ENCODE data around the gene MBNL2. TPM values are rescaled to one million over a fixed set of nuclear protein-coding genes. Genes with fewer than 3 reads are reported as not detected.

MBNL2 gene
- total and polyA plus RNA-seq, 2 of the 13 experiments (the other 11 are each of a cell fraction or from before 2014, with no cell fraction given) = 30.8 to 59.0 TPM

GRCh38 chr13:97432232-97432916 lies 210.2 kb downstream of the MBNL2 start (continued):
- TF ChIP-seq TAF1 (CRISPR knock-in tag; IDR thresholded peaks at IDR 0.05) (peak; percentile 70; the same call in 1 of the 2 replicates), ZNF230 (CRISPR knock-in tag; IDR thresholded peaks at IDR 0.05) (0 out of 2 replicates have a peak, but pooled peaks have one; percentile 43), JARID2 (CRISPR knock-in tag; IDR thresholded peaks at IDR 0.05; ENCODE audit: insufficient replicate concordance) (no peak)

- H3K27ac ChIP-seq (ENCODE audit: extremely low read length, insufficient read depth, low read length) = peak overlapping the region; percentile 96
- ChIA-PET CTCF (ENCODE audit: low intra/inter-chr PET ratio, low total read pairs) (no interaction called here), POLR2A (interaction anchor here (0.5 to 1.8 kb wide), 12 partner anchors 10 to 1380 kb away, joined by 3 to 6 read pairs (median 4); partner anchors contain the start of genes MBNL2 and UGGT2)
- no peaks in the 10 kb centered on the region for H3K9me3 ChIP-seq (ENCODE audit: low read length)
- BruUV-seq (replicated peaks) = TSS peak; percentile 70
- peaks cover 32% of the 10 kb centered on the region for H3K79me2 ChIP-seq (ENCODE audit: insufficient read depth, low read length)
- H3K27me3 ChIP-seq (ENCODE audit: control insufficient read depth in 1 of 2, insufficient read depth in 2 of 2, low read length in 2 of 2) = no peaks in the 10 kb centered on the region
- in situ Hi-C loops (cut with HindIII; ENCODE audit: extremely low pct_ligation_motif_present, low pct_unique_long_range_greater_than_20kb) (loop anchor here (5.0 kb wide), 1 partner anchor 144 kb away; no protein-coding TSS in a partner anchor), intact Hi-C loops (cut with micrococcal nuclease; ENCODE audit: unreplicated experiment) (loop anchor here (10.0 kb wide), 1 partner anchor 208 kb away; the partner anchor contains the start of gene MBNL2)
- H3K36me3 ChIP-seq (replicated peaks in 1 of 2; ENCODE audit: control insufficient read depth in 1 of 2, insufficient read depth in 2 of 2, low read length in 2 of 2) = no peaks in the 10 kb centered on the region
- H3K4me3 ChIP-seq (replicated peaks in 1 of 3; ENCODE audit: insufficient read depth in 1 of 3, low read depth in 2 of 3, low read length in 3 of 3) = peak overlapping the region; percentile 77 to 86 (median 81)
- DNase-seq (ENCODE audit: low spot score) = peak; percentile 99
- H4K20me1 ChIP-seq (ENCODE audit: insufficient read depth, low read length) = no peaks in the 10 kb centered on the region
- peak overlapping the region; percentile 90 for H3K9ac ChIP-seq (ENCODE audit: insufficient read depth, low read depth, low read length)
- peaks cover 50% of the 10 kb centered on the region for H3K4me1 ChIP-seq (ENCODE audit: insufficient read depth, low read length)
- peak overlapping the region; percentile 99 for H3K4me2 ChIP-seq (ENCODE audit: low read depth, low read length)
- peak; percentile 93 for ATAC-seq
- 1% methylated on average over 26 of the region's 50 CpGs for WGBS (ENCODE audit: low lambda C conversion rate)
- FAIRE-seq = peak; percentile 95
- peak overlapping the region; percentile 93 for H2AFZ ChIP-seq (ENCODE audit: low read length)
- TF ChIP-seq PLRG1 (conservative IDR thresholded peaks at IDR 0.05) (no peak), EED (CRISPR knock-in tag; IDR thresholded peaks at IDR 0.05) (no peak; the same call in 1 of the 2 replicates), SP2 (CRISPR knock-in tag; IDR thresholded peaks at IDR 0.05) (peak; percentile 82), CTCF (CRISPR knock-in tag; IDR thresholded peaks at IDR 0.05) (peak; percentile 26), MEIS1 (CRISPR knock-in tag; IDR thresholded peaks at IDR 0.05; ENCODE audit: borderline replicate concordance) (peak; percentile 23; the same call in 1 of the 2 replicates), ARNTL (CRISPR knock-in tag; IDR thresholded peaks at IDR 0.05) (no peak; the same call in 1 of the 2 replicates), ZNF124 (CRISPR knock-in tag; IDR thresholded peaks at IDR 0.05) (peak; percentile 60; the same call in 1 of the 2 replicates), ZBTB43 (CRISPR knock-in tag; conservative IDR thresholded peaks at IDR 0.05) (no peak), SALL1 (CRISPR knock-in tag; IDR thresholded peaks at IDR 0.05) (peak; percentile 57), ZNF776 (CRISPR knock-in tag; IDR thresholded peaks at IDR 0.05) (no peak), THAP7 (CRISPR knock-in tag; IDR thresholded peaks at IDR 0.05) (no peak), ZNF704 (CRISPR knock-in tag; IDR thresholded peaks at IDR 0.05; ENCODE audit: borderline replicate concordance) (no peak), NFE2L2 (IDR thresholded peaks at IDR 0.05; ENCODE audit: low read length) (no peak)
Observed at GRCh38 chr13:97432917-97433726, 211.0 kb downstream of the MBNL2 start.
